Measurements from ENCODE around the gene SLC4A4. TPM values are rescaled to one million over a fixed set of nuclear protein-coding genes. Genes with fewer than 3 reads are reported as not detected.

The SLC4A4 gene
- total RNA-seq, 2 donors from 2014 or later: 99.0 to 124 TPM

DNA sequence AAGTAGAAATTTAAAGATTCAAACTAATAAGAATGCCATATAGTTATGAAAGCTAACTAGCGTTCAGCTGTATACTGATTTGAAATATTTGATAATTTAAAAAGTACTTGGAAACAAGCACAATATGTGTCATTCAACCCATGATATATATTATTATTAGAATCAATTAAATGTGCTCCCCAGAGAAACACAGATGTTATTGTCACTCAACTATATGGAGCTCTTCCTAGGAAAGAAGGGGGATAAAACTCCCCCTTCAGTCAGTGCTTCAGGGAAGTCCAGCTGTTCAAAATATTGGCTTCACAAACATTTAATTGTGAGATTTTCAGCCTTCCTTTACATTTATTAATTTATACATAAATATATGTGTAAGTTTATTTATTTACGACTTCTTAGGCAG lies 135.9 kb downstream of the SLC4A4 start:
- no peak for DNase-seq
- no peak overlapping the region for H3K4me3 ChIP-seq
- H3K27me3 ChIP-seq: no peaks in the 10 kb centered on the region
- H3K9me3 ChIP-seq: no peaks in the 10 kb centered on the region
- no peaks in the 10 kb centered on the region for H3K36me3 ChIP-seq
- H3K4me1 ChIP-seq: no peaks in the 10 kb centered on the region
- intact Hi-C loops (cut with DNase I): no loop called here
- no peak overlapping the region for H3K9ac ChIP-seq (ENCODE audit: low read depth in 2 of 2, low read length in 2 of 2)
- TF ChIP-seq, protein P1, sequence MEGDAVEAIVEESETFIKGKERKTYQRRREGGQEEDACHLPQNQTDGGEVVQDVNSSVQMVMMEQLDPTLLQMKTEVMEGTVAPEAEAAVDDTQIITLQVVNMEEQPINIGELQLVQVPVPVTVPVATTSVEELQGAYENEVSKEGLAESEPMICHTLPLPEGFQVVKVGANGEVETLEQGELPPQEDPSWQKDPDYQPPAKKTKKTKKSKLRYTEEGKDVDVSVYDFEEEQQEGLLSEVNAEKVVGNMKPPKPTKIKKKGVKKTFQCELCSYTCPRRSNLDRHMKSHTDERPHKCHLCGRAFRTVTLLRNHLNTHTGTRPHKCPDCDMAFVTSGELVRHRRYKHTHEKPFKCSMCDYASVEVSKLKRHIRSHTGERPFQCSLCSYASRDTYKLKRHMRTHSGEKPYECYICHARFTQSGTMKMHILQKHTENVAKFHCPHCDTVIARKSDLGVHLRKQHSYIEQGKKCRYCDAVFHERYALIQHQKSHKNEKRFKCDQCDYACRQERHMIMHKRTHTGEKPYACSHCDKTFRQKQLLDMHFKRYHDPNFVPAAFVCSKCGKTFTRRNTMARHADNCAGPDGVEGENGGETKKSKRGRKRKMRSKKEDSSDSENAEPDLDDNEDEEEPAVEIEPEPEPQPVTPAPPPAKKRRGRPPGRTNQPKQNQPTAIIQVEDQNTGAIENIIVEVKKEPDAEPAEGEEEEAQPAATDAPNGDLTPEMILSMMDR (IDR thresholded peaks at IDR 0.05): no peak
- H3K27ac ChIP-seq: no peak overlapping the region

DNA sequence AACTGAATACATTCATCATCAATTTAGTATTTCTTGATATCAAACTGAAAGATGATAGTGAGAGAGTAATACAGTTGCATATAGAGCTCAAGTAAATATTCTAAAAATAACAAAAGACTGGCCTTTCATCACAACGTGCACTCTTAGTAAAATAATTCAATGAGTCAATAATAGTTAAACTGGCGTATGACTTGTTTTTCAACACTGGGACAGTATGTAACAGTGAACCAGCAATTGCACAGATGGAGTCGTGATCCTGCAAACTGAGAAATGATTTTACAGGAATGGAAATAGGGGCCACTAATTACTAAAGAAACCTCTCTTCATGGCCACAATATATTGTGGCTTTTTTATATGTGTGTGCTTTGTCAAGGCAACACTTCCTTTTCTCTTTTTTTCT lies 137.4 kb downstream of the SLC4A4 start:
- Histone ChIP-seq H3K27me3 (no peaks in the 10 kb centered on the region), H3K27ac (no peak overlapping the region), H3K9ac (ENCODE audit: low read depth in 2 of 2, low read length in 2 of 2) (no peak overlapping the region), H3K4me1 (no peaks in the 10 kb centered on the region), H3K4me3 (no peak overlapping the region), H3K9me3 (no peaks in the 10 kb centered on the region), H3K36me3 (no peaks in the 10 kb centered on the region)
- intact Hi-C loops (cut with DNase I): no loop called here
- DNase-seq: no peak
- TF ChIP-seq, protein P1 (IDR thresholded peaks at IDR 0.05): no peak

DNA sequence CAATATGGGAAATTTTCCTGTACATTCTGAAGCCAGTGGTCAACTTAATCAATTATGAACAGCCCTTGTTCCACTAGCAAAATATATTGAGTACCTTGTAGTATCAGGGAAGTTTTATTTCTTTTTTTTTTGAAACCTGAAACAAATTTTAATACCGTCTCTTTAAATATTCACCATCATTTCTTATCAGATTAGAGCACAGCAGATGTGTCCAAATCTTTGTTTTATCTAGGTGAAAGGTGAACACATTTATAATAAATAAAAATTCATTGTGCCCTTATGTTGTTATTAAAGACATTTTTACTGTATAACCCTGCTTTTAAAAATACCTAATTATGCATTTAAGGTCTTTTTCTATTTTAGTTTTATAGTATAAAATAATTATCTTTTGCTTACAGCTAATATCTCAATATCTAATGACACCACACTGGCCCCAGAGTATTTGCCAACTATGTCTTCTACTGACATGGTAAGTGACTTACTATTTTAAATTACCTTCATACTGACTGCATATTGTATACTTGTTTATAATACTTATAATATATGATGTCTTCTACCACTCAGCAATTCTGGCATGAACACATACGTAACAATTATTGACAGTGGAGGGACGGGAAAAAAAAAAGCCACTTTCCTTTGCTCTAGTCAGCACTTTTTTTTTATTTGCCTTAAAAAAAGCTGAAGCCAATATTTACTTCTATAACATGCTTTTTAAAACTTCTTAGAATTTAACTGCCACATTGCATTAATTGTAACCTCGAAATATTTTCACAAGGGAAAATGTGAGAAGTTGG lies 147.9 kb downstream of the SLC4A4 start:
- Histone ChIP-seq H3K4me1 (no peaks in the 10 kb centered on the region), H3K9me3 (no peaks in the 10 kb centered on the region), H3K9ac (ENCODE audit: low read depth in 2 of 2, low read length in 2 of 2) (no peak overlapping the region), H3K4me3 (no peak overlapping the region), H3K27me3 (no peaks in the 10 kb centered on the region), H3K36me3 (no peaks in the 10 kb centered on the region), H3K27ac (no peak overlapping the region)
- DNase-seq: no peak
- intact Hi-C loops (cut with DNase I): no loop called here
- TF ChIP-seq, protein P1 (IDR thresholded peaks at IDR 0.05): no peak

DNA sequence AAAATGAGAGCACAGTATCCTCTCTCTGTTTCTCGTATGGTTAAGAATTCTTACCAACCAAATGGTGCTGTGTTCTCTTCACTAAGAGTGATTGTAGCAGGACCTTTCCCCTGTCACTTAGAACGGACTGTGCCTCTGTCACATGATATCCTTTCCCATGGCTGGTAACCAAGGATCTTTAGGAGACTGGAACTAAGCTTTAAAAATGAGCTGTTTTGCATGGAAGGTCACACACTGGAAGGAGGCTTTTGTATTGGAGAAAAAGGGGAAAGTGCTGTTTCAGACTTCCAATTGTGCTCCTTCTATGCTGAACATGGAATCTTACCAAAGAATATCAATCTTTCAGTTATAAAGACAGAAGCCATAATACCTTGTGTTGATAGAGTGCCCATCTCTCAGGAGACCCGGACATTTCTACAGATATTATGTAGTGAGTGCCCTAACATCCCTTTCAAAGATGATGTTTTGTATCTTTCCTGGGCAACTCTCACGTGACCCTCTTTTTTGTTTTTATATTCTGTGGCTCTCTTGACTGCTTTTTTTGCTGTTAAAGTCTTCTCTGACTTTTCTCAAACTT lies 148.6 kb downstream of the SLC4A4 start:
- intact Hi-C loops (cut with DNase I): no loop called here
- H3K4me3 ChIP-seq: no peak overlapping the region
- H3K9me3 ChIP-seq: no peaks in the 10 kb centered on the region
- no peak for DNase-seq
- H3K9ac ChIP-seq (ENCODE audit: low read depth in 2 of 2, low read length in 2 of 2): no peak overlapping the region
- no peaks in the 10 kb centered on the region for H3K4me1 ChIP-seq
- H3K36me3 ChIP-seq: no peaks in the 10 kb centered on the region
- H3K27me3 ChIP-seq: no peaks in the 10 kb centered on the region
- H3K27ac ChIP-seq: no peak overlapping the region
- TF ChIP-seq, protein P1 (IDR thresholded peaks at IDR 0.05): no peak

DNA sequence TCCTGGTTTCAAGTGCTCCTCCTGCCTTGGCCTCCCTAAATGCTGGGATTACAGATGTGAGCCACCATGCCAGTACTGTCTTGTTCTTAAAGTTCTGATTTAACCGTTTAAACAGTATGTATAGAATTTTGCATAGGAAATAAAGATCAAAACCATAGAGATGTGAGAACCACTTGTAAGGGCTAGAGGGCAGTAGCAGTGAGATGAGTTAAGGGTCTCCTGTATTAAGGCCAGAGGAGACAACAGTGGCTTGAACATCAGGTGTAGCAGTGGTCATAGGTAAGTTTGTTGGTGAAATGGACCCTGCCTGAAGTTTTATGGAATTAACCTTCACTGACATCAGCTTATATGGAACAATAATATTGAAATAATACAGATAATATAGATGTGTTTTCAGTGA lies 155.7 kb downstream of the SLC4A4 start:
- H3K9ac ChIP-seq (ENCODE audit: low read depth in 2 of 2, low read length in 2 of 2): no peak overlapping the region
- no peak overlapping the region for H3K27ac ChIP-seq
- H3K36me3 ChIP-seq: no peaks in the 10 kb centered on the region
- H3K27me3 ChIP-seq: no peaks in the 10 kb centered on the region
- TF ChIP-seq, protein P1 (IDR thresholded peaks at IDR 0.05): no peak
- intact Hi-C loops (cut with DNase I): no loop called here
- no peaks in the 10 kb centered on the region for H3K4me1 ChIP-seq
- no peaks in the 10 kb centered on the region for H3K9me3 ChIP-seq
- no peak for DNase-seq
- H3K4me3 ChIP-seq: no peak overlapping the region

Data from colonic mucosa (tissue), 4 donors.